HEK293 (cell line): ENCODE measurements around the gene KCNJ1.

Source experiments
- ZNF10 ChIP-seq: fragments of 450-650 bp; formaldehyde crosslinking; IDR thresholded peaks from 2 replicates; pipeline ENCODE4 v1.5.1; 2017; ENCODE audit warnings: missing biosample characterization, missing genetic modification characterization
- ZNF146 ChIP-seq: fragments of 450-650 bp; formaldehyde crosslinking; IDR thresholded peaks from 2 replicates; pipeline ENCODE4 v1.5.1; 2016; ENCODE audit warnings: missing biosample characterization, missing genetic modification characterization
- TF ChIP-seq, protein P1 (sequence below): fragments of 450-650 bp; formaldehyde crosslinking; IDR thresholded peaks from 2 replicates; pipeline ENCODE4 v1.5.1; 2016; ENCODE audit warnings: missing biosample characterization, missing genetic modification characterization
- TF ChIP-seq, protein P2 (sequence below): fragments of 450-650 bp; formaldehyde crosslinking; IDR thresholded peaks from 2 replicates; pipeline ENCODE4 v1.5.1; 2016; ENCODE audit warnings: missing biosample characterization, missing genetic modification characterization
- TF ChIP-seq, protein P3 (sequence below): fragments of 450-650 bp; formaldehyde crosslinking; IDR thresholded peaks from 2 replicates; pipeline ENCODE4 v1.5.1; 2016; ENCODE audit warnings: missing biosample characterization, missing genetic modification characterization
- TF ChIP-seq, protein P4 (sequence below): fragments of 450-650 bp; formaldehyde crosslinking; IDR thresholded peaks from 2 replicates; pipeline ENCODE4 v1.5.1; 2016; ENCODE audit warnings: missing biosample characterization, missing genetic modification characterization
- TF ChIP-seq, protein P5 (sequence below): fragments of 450-650 bp; formaldehyde crosslinking; IDR thresholded peaks from 2 replicates; pipeline ENCODE4 v1.5.1; 2017; ENCODE audit warnings: missing biosample characterization, missing genetic modification characterization

DNA sequence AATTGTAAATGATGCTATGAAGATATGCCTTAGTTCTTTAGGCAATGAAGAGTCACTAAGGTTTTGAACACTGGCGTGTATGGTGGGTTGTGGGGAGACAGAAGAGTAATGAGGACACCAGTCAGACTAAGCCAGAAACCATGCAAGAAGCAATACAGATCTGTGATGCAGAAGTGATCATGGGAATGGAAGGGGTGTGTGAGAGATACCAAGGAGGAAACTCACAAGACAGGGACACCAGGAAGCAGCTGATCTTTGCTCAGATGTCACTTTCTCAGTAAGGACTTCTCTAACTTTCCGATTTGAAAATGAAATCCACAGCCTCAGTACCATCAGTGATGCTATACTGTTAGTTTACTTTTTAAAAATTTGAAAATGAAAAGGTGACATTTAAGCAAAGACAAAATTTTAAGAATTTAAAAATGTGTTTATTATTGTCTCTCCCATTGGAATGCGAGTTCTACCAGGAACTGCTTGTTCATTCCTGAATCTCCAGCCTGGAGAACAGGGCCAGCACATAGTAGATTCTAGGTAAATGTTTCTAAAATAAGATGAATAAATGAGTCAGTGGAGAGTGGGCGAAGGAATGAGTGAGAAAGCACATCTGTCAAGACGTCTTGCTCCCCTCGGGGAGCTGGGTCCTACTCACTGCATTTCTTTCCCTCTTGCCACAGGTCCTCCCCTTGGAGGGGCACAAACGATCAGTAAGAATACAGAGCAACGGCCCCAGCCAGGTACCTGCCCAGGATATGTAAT lies 60.4 kb downstream of the KCNJ1 start:
- TF ChIP-seq, protein P1, sequence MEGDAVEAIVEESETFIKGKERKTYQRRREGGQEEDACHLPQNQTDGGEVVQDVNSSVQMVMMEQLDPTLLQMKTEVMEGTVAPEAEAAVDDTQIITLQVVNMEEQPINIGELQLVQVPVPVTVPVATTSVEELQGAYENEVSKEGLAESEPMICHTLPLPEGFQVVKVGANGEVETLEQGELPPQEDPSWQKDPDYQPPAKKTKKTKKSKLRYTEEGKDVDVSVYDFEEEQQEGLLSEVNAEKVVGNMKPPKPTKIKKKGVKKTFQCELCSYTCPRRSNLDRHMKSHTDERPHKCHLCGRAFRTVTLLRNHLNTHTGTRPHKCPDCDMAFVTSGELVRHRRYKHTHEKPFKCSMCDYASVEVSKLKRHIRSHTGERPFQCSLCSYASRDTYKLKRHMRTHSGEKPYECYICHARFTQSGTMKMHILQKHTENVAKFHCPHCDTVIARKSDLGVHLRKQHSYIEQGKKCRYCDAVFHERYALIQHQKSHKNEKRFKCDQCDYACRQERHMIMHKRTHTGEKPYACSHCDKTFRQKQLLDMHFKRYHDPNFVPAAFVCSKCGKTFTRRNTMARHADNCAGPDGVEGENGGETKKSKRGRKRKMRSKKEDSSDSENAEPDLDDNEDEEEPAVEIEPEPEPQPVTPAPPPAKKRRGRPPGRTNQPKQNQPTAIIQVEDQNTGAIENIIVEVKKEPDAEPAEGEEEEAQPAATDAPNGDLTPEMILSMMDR: no peak
- TF ChIP-seq, protein P2, sequence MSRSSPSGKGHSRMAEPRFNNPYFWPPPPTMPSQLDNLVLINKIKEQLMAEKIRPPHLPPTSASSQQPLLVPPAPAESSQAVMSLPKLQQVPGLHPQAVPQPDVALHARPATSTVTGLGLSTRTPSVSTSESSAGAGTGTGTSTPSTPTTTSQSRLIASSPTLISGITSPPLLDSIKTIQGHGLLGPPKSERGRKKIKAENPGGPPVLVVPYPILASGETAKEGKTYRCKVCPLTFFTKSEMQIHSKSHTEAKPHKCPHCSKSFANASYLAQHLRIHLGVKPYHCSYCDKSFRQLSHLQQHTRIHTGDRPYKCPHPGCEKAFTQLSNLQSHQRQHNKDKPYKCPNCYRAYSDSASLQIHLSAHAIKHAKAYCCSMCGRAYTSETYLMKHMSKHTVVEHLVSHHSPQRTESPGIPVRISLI (tag by site-specific recombination): no peak
- TF ChIP-seq, protein P3, sequence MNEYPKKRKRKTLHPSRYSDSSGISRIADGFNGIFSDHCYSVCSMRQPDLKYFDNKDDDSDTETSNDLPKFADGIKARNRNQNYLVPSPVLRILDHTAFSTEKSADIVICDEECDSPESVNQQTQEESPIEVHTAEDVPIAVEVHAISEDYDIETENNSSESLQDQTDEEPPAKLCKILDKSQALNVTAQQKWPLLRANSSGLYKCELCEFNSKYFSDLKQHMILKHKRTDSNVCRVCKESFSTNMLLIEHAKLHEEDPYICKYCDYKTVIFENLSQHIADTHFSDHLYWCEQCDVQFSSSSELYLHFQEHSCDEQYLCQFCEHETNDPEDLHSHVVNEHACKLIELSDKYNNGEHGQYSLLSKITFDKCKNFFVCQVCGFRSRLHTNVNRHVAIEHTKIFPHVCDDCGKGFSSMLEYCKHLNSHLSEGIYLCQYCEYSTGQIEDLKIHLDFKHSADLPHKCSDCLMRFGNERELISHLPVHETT (tag by site-specific recombination): no peak
- TF ChIP-seq, protein P4, sequence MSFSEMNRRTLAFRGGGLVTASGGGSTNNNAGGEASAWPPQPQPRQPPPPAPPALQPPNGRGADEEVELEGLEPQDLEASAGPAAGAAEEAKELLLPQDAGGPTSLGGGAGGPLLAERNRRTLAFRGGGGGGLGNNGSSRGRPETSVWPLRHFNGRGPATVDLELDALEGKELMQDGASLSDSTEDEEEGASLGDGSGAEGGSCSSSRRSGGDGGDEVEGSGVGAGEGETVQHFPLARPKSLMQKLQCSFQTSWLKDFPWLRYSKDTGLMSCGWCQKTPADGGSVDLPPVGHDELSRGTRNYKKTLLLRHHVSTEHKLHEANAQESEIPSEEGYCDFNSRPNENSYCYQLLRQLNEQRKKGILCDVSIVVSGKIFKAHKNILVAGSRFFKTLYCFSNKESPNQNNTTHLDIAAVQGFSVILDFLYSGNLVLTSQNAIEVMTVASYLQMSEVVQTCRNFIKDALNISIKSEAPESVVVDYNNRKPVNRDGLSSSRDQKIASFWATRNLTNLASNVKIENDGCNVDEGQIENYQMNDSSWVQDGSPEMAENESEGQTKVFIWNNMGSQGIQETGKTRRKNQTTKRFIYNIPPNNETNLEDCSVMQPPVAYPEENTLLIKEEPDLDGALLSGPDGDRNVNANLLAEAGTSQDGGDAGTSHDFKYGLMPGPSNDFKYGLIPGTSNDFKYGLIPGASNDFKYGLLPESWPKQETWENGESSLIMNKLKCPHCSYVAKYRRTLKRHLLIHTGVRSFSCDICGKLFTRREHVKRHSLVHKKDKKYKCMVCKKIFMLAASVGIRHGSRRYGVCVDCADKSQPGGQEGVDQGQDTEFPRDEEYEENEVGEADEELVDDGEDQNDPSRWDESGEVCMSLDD (tag by site-specific recombination): no peak
- no peak for TF ChIP-seq ZNF146 (tag by site-specific recombination)
- TF ChIP-seq, protein P5, sequence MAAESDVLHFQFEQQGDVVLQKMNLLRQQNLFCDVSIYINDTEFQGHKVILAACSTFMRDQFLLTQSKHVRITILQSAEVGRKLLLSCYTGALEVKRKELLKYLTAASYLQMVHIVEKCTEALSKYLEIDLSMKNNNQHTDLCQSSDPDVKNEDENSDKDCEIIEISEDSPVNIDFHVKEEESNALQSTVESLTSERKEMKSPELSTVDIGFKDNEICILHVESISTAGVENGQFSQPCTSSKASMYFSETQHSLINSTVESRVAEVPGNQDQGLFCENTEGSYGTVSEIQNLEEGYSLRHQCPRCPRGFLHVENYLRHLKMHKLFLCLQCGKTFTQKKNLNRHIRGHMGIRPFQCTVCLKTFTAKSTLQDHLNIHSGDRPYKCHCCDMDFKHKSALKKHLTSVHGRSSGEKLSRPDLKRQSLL (tag by site-specific recombination): no peak
- no peak for TF ChIP-seq ZNF10 (tag by site-specific recombination)
